HG02588 (cell line): ENCODE results near the gene MAD2L1.

Experiments used
- ATAC-seq: cut with Tn5 transposase; IDR thresholded peaks from one replicate; pipeline ENCODE4 v1.9.1; 2021; ENCODE audit warnings: mild to moderate bottlenecking, moderate library complexity; ENCODE audit not compliant: unreplicated experiment

MAD2L1 gene

DNA sequence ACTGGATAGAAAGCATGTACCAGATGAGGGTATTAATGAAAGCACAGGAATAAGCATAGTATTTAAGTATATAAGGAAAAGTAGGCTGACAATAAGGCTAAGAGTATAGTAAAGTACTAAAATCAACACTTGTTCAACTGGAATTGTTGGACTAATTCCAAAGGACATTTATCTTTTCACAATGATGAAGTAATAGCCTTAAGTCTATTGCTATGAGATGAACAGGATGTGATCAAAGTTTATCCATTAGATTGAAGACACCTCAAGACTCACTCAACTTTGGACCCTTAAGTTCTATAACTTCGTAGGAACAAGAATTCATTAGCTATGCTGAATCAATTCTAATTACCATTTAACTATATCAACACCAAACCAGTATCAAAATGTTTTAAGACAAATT is 7.6 kb downstream of the MAD2L1 start:
- ATAC-seq = no peak

DNA sequence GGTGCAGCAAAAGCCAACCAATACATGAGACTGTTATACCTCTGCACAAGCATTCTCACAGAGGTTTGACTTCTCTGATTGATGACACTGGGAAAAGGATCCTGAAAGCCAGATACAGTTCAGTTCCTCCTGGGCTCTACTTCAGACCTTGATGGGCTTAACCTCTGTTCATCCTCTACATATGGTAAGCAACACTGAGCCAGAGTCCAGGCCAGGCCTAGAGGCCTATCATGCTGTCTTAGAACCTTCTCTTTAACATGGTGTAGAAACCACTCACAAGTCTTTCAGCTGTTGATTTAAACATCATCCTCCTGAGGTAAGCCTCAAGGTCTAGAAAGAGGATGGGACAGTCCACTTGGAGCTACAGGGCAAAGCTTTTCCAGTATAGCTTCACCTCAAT is 9.2 kb downstream of the MAD2L1 start:
- ATAC-seq = no peak

DNA sequence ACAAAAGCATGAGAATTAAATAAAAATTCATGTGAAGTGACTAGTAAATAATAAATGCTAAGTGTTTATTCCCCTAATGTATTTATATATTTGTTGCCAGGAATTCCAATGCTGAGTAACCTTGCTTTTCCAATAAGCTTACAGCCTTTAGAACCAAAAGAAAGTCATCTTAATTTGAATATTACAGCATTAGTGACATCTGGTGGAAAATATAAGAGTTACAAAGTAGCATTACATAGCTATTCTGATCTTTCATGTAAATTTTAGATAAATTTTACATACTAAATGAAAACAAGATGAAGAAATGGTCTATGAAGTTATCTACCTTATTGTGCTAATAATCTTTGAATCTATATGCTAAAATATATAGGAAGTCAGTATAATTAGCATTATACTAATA is 10.4 kb downstream of the MAD2L1 start:
- no peak for ATAC-seq

DNA sequence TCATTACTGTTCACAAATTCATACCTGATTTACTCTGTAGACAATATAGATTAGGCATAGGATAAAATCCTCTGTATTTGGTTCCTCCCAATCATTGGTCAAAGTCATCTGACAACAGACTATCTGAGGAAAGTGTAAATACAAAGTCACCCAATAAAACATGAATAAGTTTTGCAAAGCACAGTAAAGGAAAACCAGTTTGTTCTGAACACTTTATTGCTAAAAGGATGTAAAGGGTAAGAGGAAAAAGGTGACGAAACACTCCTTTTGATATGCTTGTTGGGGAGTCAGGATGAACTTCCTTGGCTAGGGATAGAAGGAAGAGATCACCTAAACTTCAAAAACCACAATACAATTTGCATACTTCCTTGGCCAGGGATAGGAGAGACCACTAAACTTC is 10.9 kb downstream of the MAD2L1 start:
- ATAC-seq = no peak

DNA sequence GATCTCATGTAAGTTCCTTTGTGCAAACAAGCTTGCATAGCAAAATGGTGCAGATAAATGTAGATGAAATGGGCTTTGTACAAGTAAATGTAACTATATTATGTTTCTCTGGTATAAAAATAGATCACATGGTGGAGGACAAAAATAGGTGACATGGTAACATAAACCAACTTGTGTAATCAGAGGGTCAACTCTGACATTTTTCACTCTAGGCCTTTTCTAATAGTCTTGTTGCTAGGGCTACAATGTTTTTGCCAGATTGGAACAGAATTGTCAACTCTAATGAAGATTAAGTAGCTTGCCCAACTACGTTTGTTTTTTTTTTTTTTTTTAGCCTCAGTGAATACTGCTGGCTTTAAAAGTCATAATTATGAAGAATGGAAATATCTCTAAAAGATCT is 11.5 kb downstream of the MAD2L1 start:
- ATAC-seq = no peak

DNA sequence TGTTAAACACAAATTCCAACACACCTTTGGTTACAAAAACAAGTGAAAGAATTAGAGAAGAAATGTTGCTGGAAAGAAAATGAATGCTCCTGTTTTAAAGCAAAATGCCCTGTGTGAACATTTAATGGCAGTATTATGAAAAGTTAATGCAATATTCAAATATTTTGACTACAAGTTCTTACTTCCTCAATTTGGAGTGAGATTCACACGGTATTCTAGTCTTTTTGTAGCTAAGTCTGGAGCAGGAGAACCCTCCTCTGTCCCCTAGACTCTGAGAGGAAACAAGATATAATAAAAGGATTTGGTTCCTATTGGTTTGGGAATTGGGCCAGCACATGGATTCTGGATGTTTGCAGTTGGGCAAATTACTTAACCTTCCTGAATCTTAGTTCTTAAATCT is 12.7 kb downstream of the MAD2L1 start:
- peak; percentile 50 for ATAC-seq

DNA sequence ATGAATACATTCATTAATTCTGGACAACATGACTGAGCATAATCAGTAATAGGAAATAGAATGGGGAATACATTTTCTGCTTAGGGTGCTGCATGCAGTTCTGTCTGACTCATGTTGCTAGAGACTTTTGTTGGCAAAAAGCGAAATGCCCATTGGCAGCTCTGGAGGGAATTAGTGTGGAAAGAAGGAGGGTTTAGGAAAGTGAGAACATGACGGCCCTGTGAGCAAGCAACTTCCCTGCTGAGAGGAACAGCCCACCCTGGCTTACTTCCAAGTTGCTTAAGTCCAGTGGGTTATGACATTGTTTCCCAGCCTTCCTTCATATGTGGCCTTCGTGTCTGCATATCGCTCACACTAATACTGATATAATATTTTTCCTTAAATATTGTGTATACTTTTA is 13.8 kb downstream of the MAD2L1 start:
- ATAC-seq = no peak

DNA sequence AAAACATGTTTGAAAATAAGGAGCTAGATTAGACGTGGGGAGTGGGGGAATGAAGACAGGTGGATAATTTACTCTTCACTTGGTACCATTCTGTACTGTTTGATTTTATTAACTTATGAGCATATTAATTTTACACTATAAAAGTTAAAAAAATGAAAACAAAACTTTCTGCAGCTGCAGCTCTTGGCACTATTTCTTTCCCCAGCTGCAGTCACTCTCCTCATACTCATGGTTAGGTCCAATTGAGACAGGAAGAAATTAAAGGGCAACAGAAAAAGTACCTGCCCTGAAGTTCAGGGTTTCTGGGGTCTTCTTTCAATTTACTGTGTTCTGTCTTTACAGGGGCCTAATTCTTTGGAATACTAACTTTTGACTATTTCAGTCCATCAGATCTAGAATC is 15.4 kb downstream of the MAD2L1 start:
- no peak for ATAC-seq

DNA sequence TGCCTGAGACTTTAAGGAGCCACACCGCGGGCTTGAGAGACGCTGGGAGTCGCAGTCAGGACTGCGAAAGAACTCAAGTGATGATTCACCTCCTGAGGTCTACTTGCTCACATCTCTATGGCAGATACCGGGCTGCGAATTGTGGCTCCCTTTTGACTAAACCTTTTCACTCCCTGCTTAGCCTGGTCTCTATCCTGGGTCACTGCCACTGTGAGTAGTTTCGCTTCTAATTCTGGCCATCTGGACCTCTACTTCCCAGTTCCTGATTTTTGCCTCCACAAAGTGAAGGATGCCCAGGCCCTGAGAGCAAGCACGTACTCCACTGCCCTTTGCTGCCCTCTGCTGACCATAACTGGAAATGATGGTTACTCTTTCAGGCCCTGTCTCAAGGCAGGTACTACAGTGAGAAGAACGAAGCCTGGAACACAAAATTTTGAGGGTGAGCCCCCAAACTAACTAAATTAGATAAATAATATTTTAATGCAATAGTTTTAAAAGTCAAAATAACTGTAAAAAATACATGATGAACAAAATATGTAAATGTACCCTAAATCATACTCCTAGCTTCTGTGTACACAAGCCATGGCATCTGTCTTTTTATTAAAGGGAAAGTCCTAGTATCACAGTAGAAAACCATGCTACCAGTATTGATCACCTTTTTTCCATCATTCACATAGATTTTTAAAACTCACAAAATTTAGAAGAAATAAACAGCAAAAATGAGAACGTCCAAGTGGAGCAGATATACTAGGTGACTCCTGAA is 16.7 kb downstream of the MAD2L1 start:
- ATAC-seq = peak; percentile 86

DNA sequence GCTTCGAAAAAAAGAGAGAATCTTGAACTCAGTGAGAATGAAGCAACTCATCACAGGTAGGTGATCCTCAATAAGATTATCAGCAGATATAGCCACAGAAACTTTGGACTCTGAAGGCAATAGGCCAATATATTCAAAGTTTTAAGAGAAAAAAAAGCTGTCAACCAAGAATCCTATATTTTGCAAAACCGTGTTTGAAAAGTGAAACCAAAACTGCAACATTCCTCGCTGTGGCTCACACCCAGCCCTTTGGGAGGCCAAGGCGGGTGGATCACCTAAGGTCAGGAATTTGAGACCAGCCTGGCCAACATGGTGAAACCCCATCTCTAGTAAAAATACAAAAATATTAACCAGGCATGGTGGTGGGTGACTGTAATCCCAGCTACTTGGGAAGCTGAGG is 22.8 kb downstream of the MAD2L1 start:
- ATAC-seq = no peak

DNA sequence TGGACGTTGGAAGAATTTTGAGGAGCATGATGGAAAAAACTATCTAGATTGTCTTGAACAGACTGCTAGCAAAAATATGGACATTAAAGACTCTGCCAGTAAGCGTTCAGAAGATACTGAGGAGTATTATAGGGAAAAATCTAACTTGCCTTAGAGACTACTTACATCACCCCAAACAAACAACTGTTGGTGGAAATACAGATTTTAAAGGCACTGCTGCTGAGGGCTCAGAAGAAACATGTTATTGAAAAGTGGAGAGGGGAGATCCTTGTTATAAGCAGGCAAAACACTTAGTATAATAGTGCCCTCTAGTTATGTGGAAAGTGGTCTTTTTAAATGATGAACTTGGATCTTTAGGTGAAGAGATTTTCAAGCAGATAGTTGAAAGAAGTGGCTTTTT is 29.2 kb downstream of the MAD2L1 start:
- ATAC-seq = no peak

DNA sequence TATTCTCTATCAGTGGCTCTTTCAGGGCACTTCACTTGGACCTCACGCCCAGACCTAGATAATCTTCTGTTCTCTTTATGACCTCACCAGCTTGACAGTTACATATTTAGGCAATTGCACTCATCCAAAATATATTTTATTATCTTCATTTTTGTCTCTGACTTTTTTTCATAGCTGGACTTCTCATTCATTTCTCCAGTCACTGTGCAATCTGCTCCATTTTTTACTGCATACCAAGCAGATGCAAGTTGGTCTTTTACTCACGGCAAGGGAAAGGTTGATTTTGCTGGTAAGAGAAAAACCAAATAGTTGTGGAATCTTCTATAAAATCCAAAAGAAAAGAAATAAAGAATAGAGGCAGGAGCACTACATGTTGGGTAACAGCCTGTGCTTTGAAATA is 31.7 kb downstream of the MAD2L1 start:
- no peak for ATAC-seq

DNA sequence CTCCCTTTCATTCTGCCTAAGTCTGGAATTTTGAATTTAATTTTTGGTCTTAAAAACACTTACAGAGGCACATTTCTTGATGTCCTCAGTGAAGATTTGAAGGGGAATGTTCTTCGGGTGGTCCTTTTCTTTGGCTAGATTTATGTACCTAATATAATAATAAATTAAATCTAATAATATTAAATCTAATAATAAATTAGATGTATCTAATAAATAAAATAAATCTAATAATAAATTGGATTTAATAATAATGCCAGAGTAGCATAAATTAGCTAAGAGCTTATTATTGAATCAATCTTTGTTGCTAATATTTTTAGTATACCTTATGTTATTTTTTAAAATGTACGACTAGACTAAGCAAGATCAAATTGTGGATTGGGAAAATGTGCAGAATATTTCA is 39.8 kb downstream of the MAD2L1 start:
- ATAC-seq = no peak

DNA sequence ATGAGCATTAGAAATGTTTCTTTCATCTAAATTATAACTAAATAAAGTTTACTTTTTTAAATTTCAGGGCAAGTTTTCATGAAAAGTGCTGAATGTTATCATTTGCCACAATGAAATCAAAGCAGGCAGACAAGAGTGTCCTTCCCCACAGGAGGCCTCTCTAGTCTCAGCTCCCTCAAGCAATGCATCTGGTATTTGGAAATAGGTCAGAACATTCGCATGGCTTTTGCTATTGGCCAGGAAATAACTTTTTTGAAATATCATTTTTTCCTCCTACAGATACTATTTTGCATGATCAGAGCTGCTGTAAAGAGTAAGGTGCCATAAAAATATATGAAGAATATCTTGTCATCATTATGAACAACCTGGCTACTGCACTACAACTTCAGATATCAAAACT is 41.1 kb downstream of the MAD2L1 start:
- ATAC-seq = no peak

DNA sequence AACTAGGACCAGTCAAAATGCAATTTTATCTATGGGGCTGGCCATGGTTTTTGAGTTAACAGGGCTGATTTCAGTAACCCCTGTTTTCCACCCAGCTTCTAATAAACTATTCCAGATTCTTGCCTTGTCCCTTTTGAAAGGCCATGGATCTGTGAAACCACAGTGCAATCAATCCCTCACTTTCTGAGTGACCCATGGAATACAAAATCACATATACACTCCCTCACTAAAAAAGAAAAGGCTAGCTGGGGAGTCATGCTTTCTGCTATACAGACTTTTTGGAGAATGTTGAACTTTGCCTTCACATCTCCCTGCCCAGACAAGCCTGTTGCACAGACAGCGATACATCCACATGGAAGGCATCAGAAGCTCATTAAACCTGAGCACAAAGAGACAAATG is 47.9 kb downstream of the MAD2L1 start:
- ATAC-seq = no peak

DNA sequence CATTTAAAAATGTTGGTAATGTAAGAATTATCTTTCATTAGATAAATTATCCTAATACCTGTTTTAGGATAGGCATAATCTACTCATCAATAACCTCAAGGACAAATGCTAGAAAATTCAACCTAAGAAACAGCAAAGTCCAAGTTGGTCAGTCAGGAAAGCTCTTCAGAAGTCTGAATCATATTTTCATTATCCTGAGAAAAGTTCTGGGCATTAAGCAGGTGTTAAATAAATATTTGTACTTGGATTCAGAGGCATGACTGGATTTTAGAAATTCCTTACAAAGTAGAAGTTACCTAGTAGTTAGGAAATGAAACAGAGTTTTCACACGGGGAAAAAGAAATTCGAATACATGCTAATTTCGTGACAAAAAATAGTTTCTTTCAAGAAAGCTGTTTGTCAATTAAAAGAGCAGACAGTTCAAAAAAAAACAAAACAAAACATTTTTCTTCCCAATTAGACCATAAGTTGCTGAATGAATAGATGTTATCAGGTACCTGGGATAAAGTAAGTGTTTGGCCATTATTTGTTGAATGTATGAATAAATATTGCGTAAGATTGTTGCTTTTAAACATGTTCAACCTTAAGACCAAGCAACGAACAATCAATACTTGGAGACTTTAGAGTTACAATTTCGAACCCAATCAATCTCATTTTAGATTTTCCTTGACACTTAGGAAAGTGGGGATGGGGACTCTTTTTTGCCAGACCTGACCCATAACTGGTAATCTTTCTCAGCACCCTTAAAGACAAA is 48.5 kb downstream of the MAD2L1 start:
- no peak for ATAC-seq

DNA sequence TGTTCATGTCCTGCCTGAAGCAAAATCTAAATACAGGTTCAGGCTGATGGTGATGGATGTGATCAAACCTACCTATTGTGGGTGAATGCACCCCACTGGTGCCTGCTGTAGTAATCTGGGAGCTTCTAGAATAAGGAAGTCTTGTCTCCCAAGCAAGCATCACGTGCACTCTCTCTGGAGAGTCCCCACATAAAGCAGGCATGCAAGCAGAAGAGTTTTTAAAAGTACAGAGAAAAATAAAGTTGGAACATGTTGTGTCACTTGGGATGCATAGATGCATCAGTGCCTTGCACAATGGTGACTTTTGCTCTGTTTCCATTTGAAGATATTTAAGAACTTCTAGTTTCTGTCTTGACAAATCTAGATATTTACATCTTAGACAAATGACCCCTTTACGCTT is 54.9 kb downstream of the MAD2L1 start:
- ATAC-seq = no peak

DNA sequence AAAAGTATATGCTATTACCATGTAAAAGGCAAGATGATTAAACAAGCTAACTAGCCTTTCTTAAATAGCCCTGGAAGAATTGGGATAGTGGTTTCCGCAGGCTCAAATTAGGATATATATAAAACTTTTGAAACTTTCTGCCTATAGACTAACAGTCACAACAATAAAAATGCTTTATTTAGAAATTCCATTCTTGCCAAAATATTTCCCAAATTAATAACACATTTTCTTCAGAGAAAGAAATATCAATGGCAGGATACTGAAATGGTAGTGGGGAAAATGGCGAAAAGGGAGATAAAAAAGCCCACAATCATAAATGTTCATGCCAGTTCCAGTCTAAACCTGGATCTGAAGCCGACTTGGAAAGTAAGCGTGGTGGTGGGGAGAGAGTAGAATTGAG is 56.0 kb downstream of the MAD2L1 start:
- no peak for ATAC-seq

DNA sequence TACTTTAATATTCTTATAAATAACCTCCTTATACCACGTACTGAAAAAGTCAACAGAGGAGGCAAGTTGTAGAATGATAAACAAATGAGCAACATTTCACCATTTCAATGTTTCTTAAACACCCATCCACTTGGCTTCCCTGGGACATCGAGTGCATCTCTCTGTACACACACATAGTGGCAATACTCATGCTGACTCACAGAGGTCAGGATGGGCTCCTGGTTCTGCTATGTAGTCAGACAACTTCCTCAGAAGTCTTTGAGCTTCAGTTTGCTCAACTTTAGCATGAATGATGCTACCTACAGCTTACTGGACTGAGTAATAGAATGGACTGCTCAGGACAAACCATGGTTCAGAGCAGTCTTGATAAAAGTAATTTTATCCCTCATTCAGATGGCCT is 56.9 kb downstream of the MAD2L1 start:
- no peak for ATAC-seq

DNA sequence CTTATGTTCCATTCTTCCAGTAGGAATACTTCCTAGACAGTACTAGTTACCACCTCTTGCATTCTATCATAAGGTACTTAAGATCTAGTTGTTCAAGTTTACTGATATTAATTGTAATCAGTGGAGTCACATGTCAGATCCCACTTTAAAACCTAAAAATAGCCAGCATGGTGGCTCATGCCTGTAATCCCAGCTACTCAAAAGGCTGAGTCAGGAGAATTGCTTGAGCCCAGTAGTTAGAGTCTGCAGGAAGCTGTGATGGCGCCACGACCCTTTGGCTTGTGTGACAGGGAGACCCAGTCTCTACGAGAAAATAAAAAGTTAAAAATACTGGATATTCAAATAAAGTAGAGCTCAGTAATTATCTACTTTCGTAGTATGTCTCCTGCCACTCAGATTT is 57.7 kb downstream of the MAD2L1 start:
- no peak for ATAC-seq

DNA sequence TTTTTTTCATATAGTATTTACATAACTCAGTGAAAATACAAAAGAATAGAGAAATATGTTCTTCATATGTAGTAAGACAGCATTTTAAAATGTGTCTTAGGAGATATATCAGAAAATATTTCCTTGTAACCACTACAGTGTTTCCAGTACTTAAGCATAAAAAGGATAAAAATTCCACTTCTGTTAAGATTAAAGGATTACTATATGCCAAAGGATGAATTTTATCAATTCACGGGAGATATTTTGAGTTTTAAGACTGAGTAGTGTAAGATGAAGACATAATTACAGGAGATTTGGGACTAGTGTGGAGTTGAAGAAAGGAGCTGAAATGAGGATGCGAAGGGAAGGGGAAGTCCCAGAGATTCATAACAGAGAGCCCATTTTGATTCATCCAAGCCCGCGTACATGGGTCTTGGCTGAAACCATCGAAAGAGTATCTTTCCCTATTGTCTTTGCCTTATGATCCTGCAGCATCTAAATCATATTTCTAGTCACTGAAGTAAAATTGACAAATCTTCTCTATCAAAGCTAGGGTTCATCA is 58.7 kb downstream of the MAD2L1 start:
- no peak for ATAC-seq

DNA sequence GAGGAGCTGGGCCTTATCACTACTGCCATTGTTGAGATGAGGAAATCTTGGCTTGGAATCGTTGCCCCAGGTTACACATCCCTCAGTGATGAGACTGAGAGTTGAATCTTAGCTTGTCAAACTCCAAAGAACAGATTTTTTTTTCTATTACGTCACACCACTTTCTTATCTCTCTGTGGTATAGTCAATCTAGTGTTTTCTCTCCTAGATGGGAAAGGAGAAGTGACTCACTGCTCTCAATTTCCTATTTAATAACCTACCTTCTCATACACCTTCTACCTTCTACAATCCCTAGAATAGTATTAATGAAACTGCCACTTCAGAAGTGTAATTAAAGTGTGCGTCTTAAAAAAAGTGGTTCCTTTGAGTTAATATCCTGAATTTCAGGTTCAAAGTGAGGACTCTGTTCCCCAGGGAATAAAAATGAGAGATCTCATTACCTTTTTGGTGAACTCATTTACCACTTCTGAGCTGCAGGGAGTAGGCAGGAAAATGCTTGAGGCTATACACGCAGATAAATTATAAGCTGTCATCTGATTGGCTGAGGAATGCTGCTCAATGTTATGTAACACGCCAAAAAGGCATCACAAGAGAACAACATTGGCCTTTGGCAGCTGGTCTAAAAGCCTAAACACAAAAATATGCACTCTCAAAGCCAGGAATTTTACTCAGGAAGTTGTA is 59.3 kb downstream of the MAD2L1 start:
- no peak for ATAC-seq
